HG03378 (cell line): ENCODE data around the gene TTI1.
A peak's percentile ranks its signal among the peaks of the same experiment; 100 is the strongest.
"Not testable (repeated sequence)": the region's sequence is repeated elsewhere in the genome, so short reads cannot be mapped to it uniquely, and the experiment has no call there.

Source experiments
- ATAC-seq: cut with Tn5 transposase; IDR thresholded peaks from one replicate; pipeline ENCODE4 v1.9.1; 2021; ENCODE audit warnings: mild to moderate bottlenecking, moderate library complexity; ENCODE audit not compliant: unreplicated experiment

Gene TTI1

GRCh38 chr20:38012332-38012731 lies 20.9 kb downstream of the TTI1 start:
- no peak for ATAC-seq

GRCh38 chr20:38011696-38012095 lies 21.6 kb downstream of the TTI1 start:
- ATAC-seq: no peak

GRCh38 chr20:38009416-38009815 lies 23.8 kb downstream of the TTI1 start:
- ATAC-seq: not testable (repeated sequence)

GRCh38 chr20:38008233-38008944 lies 24.9 kb downstream of the TTI1 start:
- ATAC-seq: no peak

GRCh38 chr20:38007526-38007925 lies 25.7 kb downstream of the TTI1 start:
- no peak for ATAC-seq

GRCh38 chr20:38005903-38006302 lies 27.4 kb downstream of the TTI1 start:
- ATAC-seq: no peak

- ATAC-seq: no peak
These were observed 28.8 kb downstream of the TTI1 start for GRCh38 chr20:38004416-38004815.

GRCh38 chr20:38002422-38002821 lies 30.8 kb downstream of the TTI1 start:
- ATAC-seq: no peak

GRCh38 chr20:38001981-38002380 lies 31.3 kb downstream of the TTI1 start:
- ATAC-seq: no peak

- ATAC-seq: no peak
These were observed 31.9 kb downstream of the TTI1 start for GRCh38 chr20:38001173-38001875.

GRCh38 chr20:38000293-38000692 lies 33.0 kb downstream of the TTI1 start:
- no peak for ATAC-seq

- no peak for ATAC-seq
These were observed 33.6 kb downstream of the TTI1 start for GRCh38 chr20:37999526-38000263.

- ATAC-seq: no peak
These were observed 35.7 kb downstream of the TTI1 start for GRCh38 chr20:37997516-37997915.

GRCh38 chr20:37995856-37996605 lies 37.2 kb downstream of the TTI1 start:
- no peak for ATAC-seq

GRCh38 chr20:37994512-37994911 lies 38.7 kb downstream of the TTI1 start:
- no peak for ATAC-seq

GRCh38 chr20:37992802-37993409 lies 40.4 kb downstream of the TTI1 start:
- no peak for ATAC-seq

- no peak for ATAC-seq
These were observed 41.3 kb downstream of the TTI1 start for GRCh38 chr20:37991908-37992307.

- ATAC-seq: peak; percentile 4
These were observed 41.9 kb downstream of the TTI1 start for GRCh38 chr20:37991157-37991866.

- ATAC-seq: peak; percentile 82
These were observed 42.6 kb downstream of the TTI1 start for GRCh38 chr20:37990571-37991151.
